GM18505 (cell line): ENCODE data around the gene CYCS.
"Not testable (repeated sequence)": the region's sequence is repeated elsewhere in the genome, so short reads cannot be mapped to it uniquely, and the experiment has no call there.

ENCODE experiments used
- ATAC-seq: cut with Tn5 transposase; IDR thresholded peaks from one replicate; pipeline ENCODE4 v1.9.1; 2021; ENCODE audit not compliant: unreplicated experiment
- POLR2A ChIP-seq: IDR thresholded peaks from 4 replicates; pipeline ENCODE4 v1.6.1; 2011; ENCODE audit warnings: borderline replicate concordance; ENCODE audit not compliant: insufficient read depth, insufficient read length; ENCODE audit errors: extremely low read depth

The CYCS gene

GRCh38 chr7:25105911-25106310 lies 19.1 kb downstream of the CYCS start:
- no peak for ATAC-seq
- no peak for TF ChIP-seq POLR2A

GRCh38 chr7:25103773-25104172 lies 21.3 kb downstream of the CYCS start:
- ATAC-seq = no peak
- no peak for TF ChIP-seq POLR2A

- no peak for ATAC-seq
- no peak for TF ChIP-seq POLR2A
These were observed 23.2 kb downstream of the CYCS start for GRCh38 chr7:25101817-25102216.

- TF ChIP-seq POLR2A = no peak
- no peak for ATAC-seq
These were observed 26.7 kb downstream of the CYCS start for GRCh38 chr7:25098096-25099046.

DNA sequence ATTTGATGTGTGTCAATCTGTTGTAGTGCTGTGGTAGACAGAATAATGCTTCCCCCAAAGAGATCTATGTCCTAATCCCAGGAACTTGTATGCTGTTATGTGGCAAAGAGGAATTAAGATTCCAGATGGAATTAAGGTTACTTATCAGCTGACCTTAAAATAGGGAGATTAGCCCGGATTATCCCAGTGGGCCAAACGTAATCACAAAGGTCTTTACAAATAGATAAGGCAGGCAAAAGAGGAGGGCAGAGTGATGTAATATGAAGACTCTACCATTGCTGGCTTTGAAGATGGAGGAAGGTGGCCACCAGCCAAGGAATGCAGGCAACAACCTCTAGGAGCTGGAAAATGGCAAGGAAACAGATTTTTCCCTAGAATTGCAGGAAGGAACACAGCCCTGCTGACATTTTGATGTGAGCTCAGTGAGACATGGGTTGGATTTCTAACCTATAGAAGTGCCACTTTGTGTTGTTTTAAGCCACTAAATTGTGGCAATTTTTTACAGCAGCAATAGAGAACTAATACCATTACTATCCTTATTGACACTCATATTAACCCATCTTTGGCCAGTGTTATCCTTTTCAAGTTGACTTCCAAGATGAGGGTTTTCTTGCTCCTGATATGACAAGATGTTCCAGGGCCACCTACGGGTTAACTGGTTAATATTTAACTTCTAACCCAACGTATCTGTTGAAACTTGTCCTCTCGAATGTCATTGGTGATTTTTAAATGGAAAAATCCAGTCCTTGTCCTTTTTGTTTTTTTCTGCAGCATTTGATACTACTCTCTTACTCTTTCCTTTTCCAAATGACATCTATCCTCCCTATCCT lies 29.3 kb downstream of the CYCS start:
- no peak for TF ChIP-seq POLR2A
- no peak for ATAC-seq

DNA sequence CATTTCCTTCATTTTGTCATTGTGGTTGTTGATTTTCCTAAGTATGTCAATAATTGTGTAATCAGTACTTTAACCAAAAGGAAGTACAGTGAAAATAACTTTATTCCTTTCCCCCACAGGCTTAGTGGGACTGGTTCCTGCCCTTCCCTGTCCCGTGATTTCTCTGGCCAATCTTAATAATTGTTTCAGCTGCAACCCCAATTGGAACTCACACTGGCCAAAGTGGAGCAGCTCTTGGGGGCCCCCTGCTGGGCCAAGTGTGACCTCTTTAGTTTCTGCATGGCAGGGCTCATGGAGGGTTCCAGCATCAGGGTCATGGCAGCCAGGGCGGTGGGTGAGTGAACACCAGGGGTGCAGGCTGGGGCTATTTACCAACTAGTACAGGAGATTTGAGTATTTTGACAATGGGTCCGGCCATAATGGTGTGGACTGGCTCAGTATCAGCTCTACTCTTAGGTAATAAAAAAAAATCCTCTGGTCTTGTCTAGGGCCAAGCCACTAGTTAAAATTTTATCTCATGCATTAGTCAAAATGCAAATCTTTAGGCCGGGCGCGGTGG lies 31.7 kb downstream of the CYCS start:
- no peak for ATAC-seq
- TF ChIP-seq POLR2A = no peak

DNA sequence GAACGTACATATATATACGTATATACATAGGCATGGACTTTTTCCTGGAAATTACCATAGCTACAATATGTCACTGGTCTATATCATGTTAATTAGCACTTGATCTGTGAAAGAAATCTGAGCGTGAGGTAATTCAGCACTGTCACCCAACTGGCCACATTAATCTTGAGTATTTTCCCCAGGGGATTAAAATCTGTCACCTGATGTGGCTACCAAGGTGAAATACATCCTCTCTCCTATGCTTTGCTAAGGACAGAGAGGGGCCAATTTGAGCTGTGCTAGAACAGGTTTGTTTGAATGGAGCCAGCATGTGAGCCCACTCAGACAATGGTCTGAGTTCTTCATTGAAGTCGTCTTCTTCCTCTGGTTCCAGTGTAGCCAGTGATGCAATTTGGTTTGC lies 33.3 kb downstream of the CYCS start:
- no peak for ATAC-seq
- TF ChIP-seq POLR2A = no peak

GRCh38 chr7:25091176-25091575 lies 33.9 kb downstream of the CYCS start:
- no peak for ATAC-seq
- TF ChIP-seq POLR2A = no peak

GRCh38 chr7:25090374-25090773 lies 34.7 kb downstream of the CYCS start:
- ATAC-seq = no peak
- TF ChIP-seq POLR2A = no peak

DNA sequence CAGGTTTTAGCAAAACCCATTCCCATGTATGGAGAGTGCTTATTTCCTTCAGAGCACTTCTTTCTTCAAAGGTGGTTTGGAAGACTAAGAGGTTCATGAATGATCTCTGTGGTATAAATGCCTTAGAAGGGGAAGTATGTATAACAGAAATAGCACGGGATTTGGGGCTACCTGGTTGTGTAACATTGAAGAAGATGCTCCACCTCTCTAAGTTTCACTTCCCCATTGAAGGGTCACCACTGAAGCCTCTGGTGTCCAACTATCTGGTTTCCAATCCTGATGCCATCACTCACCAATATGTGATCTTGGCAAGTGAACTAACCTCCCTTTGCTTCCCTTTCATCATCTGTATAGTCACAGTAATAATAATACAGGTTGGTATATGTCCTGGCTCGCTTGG lies 37.2 kb downstream of the CYCS start:
- ATAC-seq = peak; percentile 93
- no peak for TF ChIP-seq POLR2A

DNA sequence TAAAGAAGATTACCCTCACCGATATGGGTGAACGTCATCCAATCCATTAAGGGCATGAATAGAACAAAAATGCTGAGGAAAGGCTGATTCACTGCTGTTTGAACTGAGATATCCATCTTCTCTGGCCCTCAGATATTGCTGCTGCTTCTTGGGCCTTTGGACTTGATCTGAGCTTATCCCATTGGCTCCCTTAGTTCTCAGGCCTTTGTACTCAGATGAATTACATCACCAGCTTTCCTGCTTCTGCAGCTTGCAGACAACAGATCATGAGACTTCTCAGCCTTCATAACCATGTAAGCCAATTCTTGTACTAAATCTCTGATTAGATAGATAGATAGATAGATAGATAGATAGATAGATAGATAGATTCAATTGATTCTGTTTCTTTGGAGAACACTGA lies 40.2 kb downstream of the CYCS start:
- no peak for ATAC-seq
- TF ChIP-seq POLR2A = no peak

GRCh38 chr7:25083201-25083600 lies 41.9 kb downstream of the CYCS start:
- TF ChIP-seq POLR2A = no peak
- no peak for ATAC-seq

- ATAC-seq = not testable (repeated sequence)
These were observed 43.0 kb downstream of the CYCS start for GRCh38 chr7:25082041-25082440.
